SK-N-MC (cell line): ENCODE results near the gene G6PC1.
"Not testable (repeated sequence)": the region's sequence is repeated elsewhere in the genome, so short reads cannot be mapped to it uniquely, and the experiment has no call there.

Source experiments
- DNase-seq: peaks from one replicate; pipeline ENCODE4 v3.0.0-alpha.2; 2011; ENCODE audit warnings: low read depth, low spot score
- H3K27ac ChIP-seq: fragments of 200-600 bp; sonication (generic); 2 replicates; pipeline ENCODE4 v1.5.1; 2016; ENCODE audit warnings: mixed run types
- H3K36me3 ChIP-seq: fragments of 200-600 bp; sonication (generic); 2 replicates; pipeline ENCODE4 v1.6.1; 2017; ENCODE audit warnings: antibody characterized with exemption, low read length, mixed read lengths; ENCODE audit not compliant: insufficient read depth
- H3K4me3 ChIP-seq: fragments of 200-600 bp; sonication (generic); 2 replicates; pipeline ENCODE4 v1.5.1; 2016
- H3K9ac ChIP-seq: fragments of 200-600 bp; sonication (generic); 2 replicates; pipeline ENCODE4 v1.8.0; 2017; ENCODE audit warnings: mixed run types, mixed read lengths; ENCODE audit not compliant: insufficient read length
- H3K9me3 ChIP-seq: fragments of 200-600 bp; sonication (generic); 2 replicates; pipeline ENCODE4 v1.6.1; 2017; ENCODE audit warnings: low read depth, mild to moderate bottlenecking, antibody characterized with exemption, low read length, moderate library complexity, mixed read lengths
- EZH2 ChIP-seq: fragments of 200-600 bp; sonication (generic); IDR thresholded peaks from one replicate; pipeline ENCODE4 v1.6.1; 2017; ENCODE audit warnings: antibody characterized with exemption
- FOXP2 ChIP-seq: optimal IDR thresholded peaks from 2 replicates; pipeline ENCODE3; 2011; ENCODE audit warnings: mild to moderate bottlenecking, moderate library complexity; ENCODE audit not compliant: insufficient read depth; ENCODE audit errors: extremely low read length, control extremely low read depth
- POLR2AphosphoS5 ChIP-seq: IDR thresholded peaks from 2 replicates; pipeline ENCODE4 v1.6.1; 2012; ENCODE audit warnings: mild to moderate bottlenecking, low read depth, low read length, borderline replicate concordance

The G6PC1 gene

GRCh38 chr17:42855048-42855596 is 45.5 kb upstream of the G6PC1 start:
- H3K9me3 ChIP-seq, result no peaks in the 10 kb centered on the region
- DNase-seq, result no peak
- H3K36me3 ChIP-seq, result no peaks in the 10 kb centered on the region
- H3K9ac ChIP-seq, result no peak overlapping the region
- TF ChIP-seq POLR2AphosphoS5 (no peak), EZH2 (no peak), FOXP2 (no peak)
- no peak overlapping the region for H3K27ac ChIP-seq
- no peak overlapping the region for H3K4me3 ChIP-seq

GRCh38 chr17:42856093-42856492 is 44.5 kb upstream of the G6PC1 start:
- H3K27ac ChIP-seq, H3K9ac ChIP-seq, H3K9me3 ChIP-seq, H3K4me3 ChIP-seq, H3K36me3 ChIP-seq, DNase-seq: not testable (repeated sequence)

GRCh38 chr17:42856516-42856915 is 44.1 kb upstream of the G6PC1 start:
- DNase-seq, H3K9me3 ChIP-seq, H3K36me3 ChIP-seq: not testable (repeated sequence)

GRCh38 chr17:42857389-42857788 is 43.2 kb upstream of the G6PC1 start:
- Histone ChIP-seq H3K36me3 (no peaks in the 10 kb centered on the region), H3K9me3 (no peaks in the 10 kb centered on the region), H3K9ac (no peak overlapping the region), H3K4me3 (no peak overlapping the region), H3K27ac (no peak overlapping the region)
- no peak for DNase-seq
- TF ChIP-seq FOXP2, result no peak
- TF ChIP-seq EZH2, result no peak

More at GRCh38 chr17:42856516-42856915, 44.1 kb upstream of the G6PC1 start:
- not testable (repeated sequence) for H3K4me3 ChIP-seq, H3K9ac ChIP-seq, H3K27ac ChIP-seq

GRCh38 chr17:42865638-42866094 is 34.9 kb upstream of the G6PC1 start:
- Histone ChIP-seq H3K9me3 (no peaks in the 10 kb centered on the region), H3K27ac (no peak overlapping the region), H3K9ac (no peak overlapping the region), H3K36me3 (no peaks in the 10 kb centered on the region), H3K4me3 (no peak overlapping the region)
- no peak for DNase-seq
- TF ChIP-seq EZH2 (no peak), FOXP2 (no peak)

- Histone ChIP-seq H3K36me3 (no peaks in the 10 kb centered on the region), H3K4me3 (no peak overlapping the region), H3K9me3 (no peaks in the 10 kb centered on the region), H3K27ac (no peak overlapping the region), H3K9ac (no peak overlapping the region)
- no peak for DNase-seq
- TF ChIP-seq EZH2 (no peak), POLR2AphosphoS5 (no peak), FOXP2 (no peak)
Measured at GRCh38 chr17:42866216-42866615, 34.4 kb upstream of the G6PC1 start.

GRCh38 chr17:42866631-42867575 is 33.7 kb upstream of the G6PC1 start:
- Histone ChIP-seq H3K27ac (no peak overlapping the region), H3K9ac (no peak overlapping the region), H3K9me3 (no peaks in the 10 kb centered on the region), H3K36me3 (no peaks in the 10 kb centered on the region), H3K4me3 (no peak overlapping the region)
- no peak for DNase-seq
- TF ChIP-seq POLR2AphosphoS5 (no peak), FOXP2 (no peak), EZH2 (no peak)

- DNase-seq, H3K4me3 ChIP-seq, H3K9me3 ChIP-seq, H3K9ac ChIP-seq, H3K27ac ChIP-seq, H3K36me3 ChIP-seq: not testable (repeated sequence)
Measured at GRCh38 chr17:42867694-42868261, 32.8 kb upstream of the G6PC1 start.

GRCh38 chr17:42868338-42868737 is 32.3 kb upstream of the G6PC1 start:
- no peak for DNase-seq
- TF ChIP-seq EZH2 (no peak), POLR2AphosphoS5 (no peak), FOXP2 (no peak)
- Histone ChIP-seq H3K4me3 (no peak overlapping the region), H3K9ac (no peak overlapping the region), H3K36me3 (no peaks in the 10 kb centered on the region), H3K9me3 (no peaks in the 10 kb centered on the region), H3K27ac (no peak overlapping the region)
